MCF 10A (cell line): ENCODE results near the gene RASGRP3. TPM values are rescaled to one million over a fixed set of nuclear protein-coding genes. Genes with fewer than 3 reads are reported as not detected.
"Not testable (repeated sequence)": the region's sequence is repeated elsewhere in the genome, so short reads cannot be mapped to it uniquely, and the experiment has no call there.

Source experiments
- BruUV-seq: library from RNA; stranded (reverse); fragments of 400-500 nt; replicated peaks from 2 replicates; lab custom pipeline; 2021; lab: Mats Ljungman, UMichigan
- CTCF ChIA-PET: fragments of 300-600 bp; sonication (Branson Sonifier 250); formaldehyde crosslinking; extraction: SDS; loops from one replicate; lab custom pipeline; 2021; ENCODE audit warnings: antibody characterized with exemption, inconsistent platforms; lab: Yijun Ruan, JAX
- POLR2A ChIA-PET: fragments of 300-600, 350-650 bp; sonication (Branson Sonifier 250); formaldehyde crosslinking; extraction: SDS; loops from one replicate; lab custom pipeline; 2020; ENCODE audit warnings: antibody characterized with exemption, inconsistent platforms; lab: Yijun Ruan, JAX
- DNase-seq: peaks from one replicate; pipeline ENCODE4 v3.0.0-alpha.2; 2018; ENCODE audit not compliant: unreplicated experiment
- H3K27ac Mint-ChIP-seq: one replicate; pipeline ENCODE4 v1.8.0; 2022; ENCODE audit warnings: mild to moderate bottlenecking, low read depth, mixed read lengths; ENCODE audit not compliant: unreplicated experiment
- H3K27me3 Mint-ChIP-seq: one replicate; pipeline ENCODE4 v1.8.0; 2022; ENCODE audit warnings: mixed read lengths; ENCODE audit not compliant: insufficient read depth, unreplicated experiment
- H3K36me3 Mint-ChIP-seq: one replicate; pipeline ENCODE4 v1.8.0; 2022; ENCODE audit warnings: mild to moderate bottlenecking, moderate library complexity, mixed read lengths; ENCODE audit not compliant: insufficient read depth, unreplicated experiment
- H3K4me1 Mint-ChIP-seq: one replicate; pipeline ENCODE4 v1.8.0; 2022; ENCODE audit warnings: mixed read lengths; ENCODE audit not compliant: insufficient read depth, unreplicated experiment
- H3K4me3 Mint-ChIP-seq: one replicate; pipeline ENCODE4 v1.8.0; 2022; ENCODE audit warnings: mild to moderate bottlenecking, moderate library complexity, mixed read lengths; ENCODE audit not compliant: unreplicated experiment
- H3K9me3 Mint-ChIP-seq: one replicate; pipeline ENCODE4 v1.8.0; 2022; ENCODE audit warnings: mixed read lengths; ENCODE audit not compliant: unreplicated experiment
- CTCF ChIP-seq: fragments of 200-600 bp; IDR thresholded peaks from one replicate; pipeline ENCODE4 v1.8.0; 2022; ENCODE audit warnings: antibody characterized with exemption, mild to moderate bottlenecking; ENCODE audit not compliant: unreplicated experiment
- intact Hi-C: fragments of 100-400 bp; cut with micrococcal nuclease; formaldehyde crosslinking; loops from 2 replicates; pipeline ENCODE4 v1.14.1; 2022
- total RNA-seq: library from RNA; stranded (reverse); gene quantifications from 2 replicates; pipeline ENCODE4 v1.2.3, GENCODE V29; 2022

Gene RASGRP3
- total RNA-seq, 1 experiment from 2014 or later, result 0.26 TPM

GRCh38 chr2:33441235-33441810, 35.1 kb upstream of the RASGRP3 start:
- H3K4me3 Mint-ChIP-seq, result no peak overlapping the region
- H3K9me3 Mint-ChIP-seq, result no peaks in the 10 kb centered on the region
- no peak overlapping the region for H3K27ac Mint-ChIP-seq
- peak; percentile 71 for DNase-seq
- TF ChIP-seq CTCF, result peak; percentile 80
- ChIA-PET CTCF (interaction anchor here (0.6 to 3.1 kb wide), 31 partner anchors 9 to 892 kb away, joined by 3 to 19 read pairs (median 4); no protein-coding TSS in a partner anchor), POLR2A (interaction anchor here (1.2 kb wide), 1 partner anchor 174 kb away, joined by 3 read pairs; no protein-coding TSS in a partner anchor)
- no TSS peak for BruUV-seq
- H3K27me3 Mint-ChIP-seq, result no peaks in the 10 kb centered on the region
- no peaks in the 10 kb centered on the region for H3K4me1 Mint-ChIP-seq
- intact Hi-C loops, result loop anchor here (1.0 to 10.0 kb wide), 5 partner anchors 28 to 887 kb away; no protein-coding TSS in a partner anchor
- H3K36me3 Mint-ChIP-seq, result no peaks in the 10 kb centered on the region

- not testable (repeated sequence) for H3K4me3 Mint-ChIP-seq, H3K36me3 Mint-ChIP-seq, H3K27ac Mint-ChIP-seq, DNase-seq, BruUV-seq, H3K4me1 Mint-ChIP-seq, H3K9me3 Mint-ChIP-seq, H3K27me3 Mint-ChIP-seq
- ChIA-PET CTCF (interaction anchor here (0.6 to 3.1 kb wide), 19 partner anchors 9 to 410 kb away, joined by 3 to 19 read pairs (median 4); no protein-coding TSS in a partner anchor), POLR2A (interaction anchor here (1.2 kb wide), 1 partner anchor 175 kb away, joined by 3 read pairs; no protein-coding TSS in a partner anchor)
- intact Hi-C loops, result loop anchor here (10.0 kb wide), 1 partner anchor 887 kb away; no protein-coding TSS in a partner anchor
Observed at GRCh38 chr2:33442052-33442451, 34.4 kb upstream of the RASGRP3 start.

GRCh38 chr2:33442528-33443079, 33.8 kb upstream of the RASGRP3 start:
- Mint-ChIP-seq H3K27ac (no peak overlapping the region), H3K27me3 (no peaks in the 10 kb centered on the region), H3K36me3 (no peaks in the 10 kb centered on the region), H3K4me1 (no peaks in the 10 kb centered on the region), H3K9me3 (no peaks in the 10 kb centered on the region), H3K4me3 (no peak overlapping the region)
- ChIA-PET CTCF (interaction anchor here (0.5 to 3.1 kb wide), 14 partner anchors 8 to 192 kb away, joined by 3 to 19 read pairs (median 5); no protein-coding TSS in a partner anchor), POLR2A (no interaction called here)
- DNase-seq, result no peak
- intact Hi-C loops, result loop anchor here (10.0 kb wide), 1 partner anchor 888 kb away; no protein-coding TSS in a partner anchor
- TF ChIP-seq CTCF, result no peak
- no TSS peak for BruUV-seq

GRCh38 chr2:33443274-33443829, 33.1 kb upstream of the RASGRP3 start:
- ChIA-PET POLR2A (no interaction called here), CTCF (interaction anchor here (0.6 to 3.1 kb wide), 10 partner anchors 9 to 410 kb away, joined by 3 to 19 read pairs (median 4); no protein-coding TSS in a partner anchor)
- DNase-seq, result no peak
- Mint-ChIP-seq H3K4me3 (no peak overlapping the region), H3K27ac (no peak overlapping the region), H3K27me3 (no peaks in the 10 kb centered on the region), H3K9me3 (no peaks in the 10 kb centered on the region), H3K36me3 (no peaks in the 10 kb centered on the region), H3K4me1 (no peaks in the 10 kb centered on the region)
- TF ChIP-seq CTCF, result no peak
- intact Hi-C loops, result loop anchor here (10.0 kb wide), 1 partner anchor 889 kb away; no protein-coding TSS in a partner anchor
- BruUV-seq, result no TSS peak
